NCI-H774 (cell line): Measurements from ENCODE around the gene ETDA.
"Not testable (repeated sequence)": the region's sequence is repeated elsewhere in the genome, so short reads cannot be mapped to it uniquely, and the experiment has no call there.

Experiments
- DNase-seq: peaks from one replicate; lab custom pipeline; 2025; lab: John Stamatoyannopoulos, UW

The ETDA gene

GRCh38 chrX:135252011-135252518, at the start of gene ETDA:
ETDA (plus strand) TSS chrX:135252061; CDS start chrX:135253277, 1,216 bp downstream.
- not testable (repeated sequence) for DNase-seq

- not testable (repeated sequence) for DNase-seq
These were observed 45.4 kb upstream of the ETDA start for GRCh38 chrX:135206427-135206826.

- DNase-seq: no peak
These were observed 38.5 kb upstream of the ETDA start for GRCh38 chrX:135213200-135213844.

GRCh38 chrX:135245989-135246388, 5.9 kb upstream of the ETDA start:
- DNase-seq: not testable (repeated sequence)

GRCh38 chrX:135256087-135256684, 4.3 kb downstream of the ETDA start:
- DNase-seq: not testable (repeated sequence)

- DNase-seq: no peak
These were observed 5.1 kb downstream of the ETDA start for GRCh38 chrX:135256923-135257322.

- DNase-seq: no peak
These were observed 5.6 kb downstream of the ETDA start for GRCh38 chrX:135257469-135257868.

- DNase-seq: not testable (repeated sequence)
These were observed 9.1 kb downstream of the ETDA start for GRCh38 chrX:135260976-135261375.

GRCh38 chrX:135263376-135263775, 11.5 kb downstream of the ETDA start:
- not testable (repeated sequence) for DNase-seq

- no peak for DNase-seq
These were observed 12.3 kb downstream of the ETDA start for GRCh38 chrX:135264206-135264605.

- DNase-seq: no peak
These were observed 21.3 kb downstream of the ETDA start for GRCh38 chrX:135273162-135273561.

GRCh38 chrX:135275973-135276372, 24.1 kb downstream of the ETDA start:
- DNase-seq: no peak

GRCh38 chrX:135287266-135287823, 35.5 kb downstream of the ETDA start:
- no peak for DNase-seq

GRCh38 chrX:135295238-135295943, 43.5 kb downstream of the ETDA start:
- no peak for DNase-seq

GRCh38 chrX:135295944-135296305, 44.1 kb downstream of the ETDA start:
- DNase-seq: no peak

GRCh38 chrX:135302269-135302873, 50.5 kb downstream of the ETDA start:
- DNase-seq: no peak
